Subcutaneous adipose tissue (tissue), 4 donors: ENCODE data around the gene CREB3L1. TPM values are rescaled to one million over a fixed set of nuclear protein-coding genes. Genes with fewer than 3 reads are reported as not detected.

Experiments
- CTCF ChIP-seq: fragments of 450-650 bp; IDR thresholded peaks from one replicate; pipeline ENCODE4 v1.5.1; 2016; ENCODE audit warnings: low read depth, mild to moderate bottlenecking, control low read depth, antibody characterized with exemption, moderate library complexity
- total RNA-seq, 4 donors: library from RNA; depleted of rRNA; stranded (reverse); fragments of >200 nt; gene quantifications; one replicate each; pipeline ENCODE4 v1.1.0, GENCODE V29; 2016

The CREB3L1 gene
- total RNA-seq, 4 donors from 2014 or later = 0.44 to 4.9 (median 2.5) TPM

- TF ChIP-seq CTCF = no peak
These were observed 28.1 kb upstream of the CREB3L1 start for GRCh38 chr11:46249103-46249937.

- no peak for TF ChIP-seq CTCF
These were observed 27.3 kb upstream of the CREB3L1 start for GRCh38 chr11:46249938-46250744.

- TF ChIP-seq CTCF = no peak
These were observed 26.8 kb upstream of the CREB3L1 start for GRCh38 chr11:46250745-46251052.

DNA sequence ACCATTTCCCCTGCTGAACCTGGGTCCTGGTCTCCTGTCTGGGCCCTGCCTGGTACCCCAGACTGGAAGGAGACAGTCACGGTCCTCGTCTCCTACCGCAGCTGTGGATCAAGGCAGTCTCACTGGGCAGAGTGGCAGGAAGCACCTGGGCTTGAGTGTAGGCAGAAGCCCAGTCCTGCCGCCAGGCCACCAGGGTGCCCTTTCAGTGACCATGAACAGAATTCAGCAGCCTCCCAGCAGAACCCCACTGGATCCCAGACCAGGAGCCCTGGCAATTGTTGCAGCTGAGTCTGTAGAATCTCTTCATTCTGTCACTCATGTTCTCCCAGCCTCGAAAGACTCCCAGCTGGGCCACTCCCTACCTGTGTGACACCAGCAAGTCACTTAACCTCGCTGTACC is 25.5 kb upstream of the CREB3L1 start:
- no peak for TF ChIP-seq CTCF

DNA sequence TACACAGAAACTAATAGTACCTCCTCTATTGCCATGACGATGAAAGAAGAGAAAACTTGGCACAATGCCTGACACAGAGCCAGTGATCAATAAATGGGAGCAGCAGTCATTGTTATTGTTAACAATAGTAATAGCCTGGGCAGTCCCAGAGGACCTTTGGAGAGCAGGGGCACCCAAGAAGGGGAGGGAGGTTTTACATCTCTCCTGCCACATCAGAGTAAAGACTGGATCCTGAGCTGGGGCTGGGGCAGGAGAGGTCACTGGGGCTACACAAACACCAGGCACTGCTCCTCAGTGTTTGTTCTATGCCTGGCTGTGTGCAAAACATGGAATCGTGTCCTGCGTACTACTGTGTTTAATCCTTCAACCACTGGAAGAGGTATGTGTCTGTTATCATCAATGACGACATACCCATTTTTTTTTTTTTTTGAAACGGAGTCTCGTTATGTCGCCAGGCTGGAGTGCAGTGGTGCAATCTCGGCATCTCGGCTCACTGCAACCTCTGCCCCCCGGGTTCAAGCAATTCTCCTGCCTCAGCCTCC is 25.0 kb upstream of the CREB3L1 start:
- no peak for TF ChIP-seq CTCF

GRCh38 chr11:46253258-46254132 is 24.0 kb upstream of the CREB3L1 start:
- no peak for TF ChIP-seq CTCF
